ENCODE data around the gene DOCK9. TPM values are rescaled to one million over a fixed set of nuclear protein-coding genes. Genes with fewer than 3 reads are reported as not detected.

The DOCK9 gene
- total RNA-seq, 1 experiment from 2014 or later: 36.6 TPM

GRCh38 chr13:98801626-98802418 is 176.0 kb downstream of the DOCK9 start:
- Mint-ChIP-seq H3K9me3 (no peaks in the 10 kb centered on the region), H3K36me3 (no peaks in the 10 kb centered on the region; the same call in 1 of the 2 replicates), H3K4me3 (no peak overlapping the region), H3K27ac (peak overlapping the region; percentile 41; the same call in 1 of the 2 replicates), H3K4me1 (peaks cover 11% of the 10 kb centered on the region), H3K27me3 (ENCODE audit: low read depth) (no peaks in the 10 kb centered on the region)
- ChIA-PET POLR2A (no interaction called here), CTCF (interaction anchor here (0.8 kb wide), 1 partner anchor 204 kb away, joined by 3 read pairs; no protein-coding TSS in a partner anchor)
- ATAC-seq: no peak
- no peak for TF ChIP-seq FOXP4 (CRISPR knock-in tag; IDR thresholded peaks at IDR 0.05)
- no peak for TF ChIP-seq FOXJ3 (CRISPR knock-in tag; IDR thresholded peaks at IDR 0.05; ENCODE audit: borderline replicate concordance)
- TF ChIP-seq, protein P1, sequence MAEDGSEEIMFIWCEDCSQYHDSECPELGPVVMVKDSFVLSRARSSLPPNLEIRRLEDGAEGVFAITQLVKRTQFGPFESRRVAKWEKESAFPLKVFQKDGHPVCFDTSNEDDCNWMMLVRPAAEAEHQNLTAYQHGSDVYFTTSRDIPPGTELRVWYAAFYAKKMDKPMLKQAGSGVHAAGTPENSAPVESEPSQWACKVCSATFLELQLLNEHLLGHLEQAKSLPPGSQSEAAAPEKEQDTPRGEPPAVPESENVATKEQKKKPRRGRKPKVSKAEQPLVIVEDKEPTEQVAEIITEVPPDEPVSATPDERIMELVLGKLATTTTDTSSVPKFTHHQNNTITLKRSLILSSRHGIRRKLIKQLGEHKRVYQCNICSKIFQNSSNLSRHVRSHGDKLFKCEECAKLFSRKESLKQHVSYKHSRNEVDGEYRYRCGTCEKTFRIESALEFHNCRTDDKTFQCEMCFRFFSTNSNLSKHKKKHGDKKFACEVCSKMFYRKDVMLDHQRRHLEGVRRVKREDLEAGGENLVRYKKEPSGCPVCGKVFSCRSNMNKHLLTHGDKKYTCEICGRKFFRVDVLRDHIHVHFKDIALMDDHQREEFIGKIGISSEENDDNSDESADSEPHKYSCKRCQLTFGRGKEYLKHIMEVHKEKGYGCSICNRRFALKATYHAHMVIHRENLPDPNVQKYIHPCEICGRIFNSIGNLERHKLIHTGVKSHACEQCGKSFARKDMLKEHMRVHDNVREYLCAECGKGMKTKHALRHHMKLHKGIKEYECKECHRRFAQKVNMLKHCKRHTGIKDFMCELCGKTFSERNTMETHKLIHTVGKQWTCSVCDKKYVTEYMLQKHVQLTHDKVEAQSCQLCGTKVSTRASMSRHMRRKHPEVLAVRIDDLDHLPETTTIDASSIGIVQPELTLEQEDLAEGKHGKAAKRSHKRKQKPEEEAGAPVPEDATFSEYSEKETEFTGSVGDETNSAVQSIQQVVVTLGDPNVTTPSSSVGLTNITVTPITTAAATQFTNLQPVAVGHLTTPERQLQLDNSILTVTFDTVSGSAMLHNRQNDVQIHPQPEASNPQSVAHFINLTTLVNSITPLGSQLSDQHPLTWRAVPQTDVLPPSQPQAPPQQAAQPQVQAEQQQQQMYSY (CRISPR knock-in tag; IDR thresholded peaks at IDR 0.05): no peak
- no peak for TF ChIP-seq ESRRA (CRISPR knock-in tag; IDR thresholded peaks at IDR 0.05; ENCODE audit: borderline replicate concordance)
- TF ChIP-seq ERG (CRISPR knock-in tag; IDR thresholded peaks at IDR 0.05): no peak
- DNase-seq (ENCODE audit: low spot score): no peak

GRCh38 chr13:98800078-98800477 is 177.8 kb downstream of the DOCK9 start:
- POLR2A ChIA-PET: no interaction called here
- no peaks in the 10 kb centered on the region; the same call in 1 of the 2 replicates for H3K36me3 Mint-ChIP-seq

More at GRCh38 chr13:98800078-98800477, 177.8 kb downstream of the DOCK9 start:
- ATAC-seq (no peak), DNase-seq (ENCODE audit: low spot score) (no peak)
- H3K27me3 Mint-ChIP-seq (ENCODE audit: low read depth): no peaks in the 10 kb centered on the region
- TF ChIP-seq USF2 (CRISPR knock-in tag; IDR thresholded peaks at IDR 0.05) (no peak), NR1H2 (CRISPR knock-in tag; IDR thresholded peaks at IDR 0.05) (no peak), AR (CRISPR knock-in tag; IDR thresholded peaks at IDR 0.05) (no peak)
- TF ChIP-seq, protein P2, sequence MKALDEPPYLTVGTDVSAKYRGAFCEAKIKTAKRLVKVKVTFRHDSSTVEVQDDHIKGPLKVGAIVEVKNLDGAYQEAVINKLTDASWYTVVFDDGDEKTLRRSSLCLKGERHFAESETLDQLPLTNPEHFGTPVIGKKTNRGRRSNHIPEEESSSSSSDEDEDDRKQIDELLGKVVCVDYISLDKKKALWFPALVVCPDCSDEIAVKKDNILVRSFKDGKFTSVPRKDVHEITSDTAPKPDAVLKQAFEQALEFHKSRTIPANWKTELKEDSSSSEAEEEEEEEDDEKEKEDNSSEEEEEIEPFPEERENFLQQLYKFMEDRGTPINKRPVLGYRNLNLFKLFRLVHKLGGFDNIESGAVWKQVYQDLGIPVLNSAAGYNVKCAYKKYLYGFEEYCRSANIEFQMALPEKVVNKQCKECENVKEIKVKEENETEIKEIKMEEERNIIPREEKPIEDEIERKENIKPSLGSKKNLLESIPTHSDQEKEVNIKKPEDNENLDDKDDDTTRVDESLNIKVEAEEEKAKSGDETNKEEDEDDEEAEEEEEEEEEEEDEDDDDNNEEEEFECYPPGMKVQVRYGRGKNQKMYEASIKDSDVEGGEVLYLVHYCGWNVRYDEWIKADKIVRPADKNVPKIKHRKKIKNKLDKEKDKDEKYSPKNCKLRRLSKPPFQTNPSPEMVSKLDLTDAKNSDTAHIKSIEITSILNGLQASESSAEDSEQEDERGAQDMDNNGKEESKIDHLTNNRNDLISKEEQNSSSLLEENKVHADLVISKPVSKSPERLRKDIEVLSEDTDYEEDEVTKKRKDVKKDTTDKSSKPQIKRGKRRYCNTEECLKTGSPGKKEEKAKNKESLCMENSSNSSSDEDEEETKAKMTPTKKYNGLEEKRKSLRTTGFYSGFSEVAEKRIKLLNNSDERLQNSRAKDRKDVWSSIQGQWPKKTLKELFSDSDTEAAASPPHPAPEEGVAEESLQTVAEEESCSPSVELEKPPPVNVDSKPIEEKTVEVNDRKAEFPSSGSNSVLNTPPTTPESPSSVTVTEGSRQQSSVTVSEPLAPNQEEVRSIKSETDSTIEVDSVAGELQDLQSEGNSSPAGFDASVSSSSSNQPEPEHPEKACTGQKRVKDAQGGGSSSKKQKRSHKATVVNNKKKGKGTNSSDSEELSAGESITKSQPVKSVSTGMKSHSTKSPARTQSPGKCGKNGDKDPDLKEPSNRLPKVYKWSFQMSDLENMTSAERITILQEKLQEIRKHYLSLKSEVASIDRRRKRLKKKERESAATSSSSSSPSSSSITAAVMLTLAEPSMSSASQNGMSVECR (CRISPR knock-in tag; IDR thresholded peaks at IDR 0.05; ENCODE audit: borderline replicate concordance): no peak
- H3K9me3 Mint-ChIP-seq: no peaks in the 10 kb centered on the region
- CTCF ChIA-PET: no interaction called here
- H3K27ac Mint-ChIP-seq: no peak overlapping the region
- no peak overlapping the region for H3K4me3 Mint-ChIP-seq
- H3K4me1 Mint-ChIP-seq: peaks cover 7% of the 10 kb centered on the region

All from WTC11 (cell line).